ENCODE results near the gene TALDO1. TPM values are rescaled to one million over a fixed set of nuclear protein-coding genes. Genes with fewer than 3 reads are reported as not detected.

The TALDO1 gene
- total RNA-seq, 1 donor from 2014 or later = 224 TPM

- no peak for DNase-seq (ENCODE audit: extremely low read depth, low read depth, low spot score)
Measured at GRCh38 chr11:797296-798092, 50.2 kb downstream of the TALDO1 start.

DNA sequence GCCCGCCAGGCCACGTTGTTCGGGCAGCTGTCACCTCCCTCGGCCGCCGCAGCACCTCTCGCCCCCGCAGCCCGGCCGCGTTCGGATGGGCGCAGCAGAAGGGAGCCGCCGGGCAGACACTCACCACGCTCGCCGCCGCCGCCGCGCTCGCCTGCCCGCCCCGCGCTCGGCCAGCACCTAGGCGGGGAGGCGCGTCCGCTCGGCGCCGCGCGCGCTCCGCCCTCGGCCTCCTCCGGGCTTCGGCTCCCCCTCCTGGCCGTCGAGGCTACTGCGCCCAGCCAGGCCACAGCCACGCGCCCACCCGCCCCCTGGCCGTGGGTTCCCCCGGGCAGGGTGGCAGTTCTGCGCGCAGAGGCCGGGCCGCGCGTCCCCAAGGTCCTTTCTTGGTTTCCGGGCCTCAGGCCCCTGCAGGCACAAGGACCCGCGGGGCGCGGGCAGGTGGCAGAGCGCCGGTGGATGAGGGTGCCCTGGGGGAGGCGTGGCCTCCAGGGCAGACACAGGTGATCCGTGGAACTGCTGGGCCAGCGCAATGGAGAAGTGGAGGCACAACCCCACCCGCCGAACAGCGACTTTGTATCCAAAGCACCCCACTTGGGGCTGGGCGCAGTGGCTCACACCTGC lies 50.9 kb downstream of the TALDO1 start, which contains the start of gene SLC25A22:
TSS of gene SLC25A22 (minus strand) at position 189 of the 621 bp plus-strand sequence. CDS start 3,275 bp downstream, outside the sequence.
- DNase-seq (ENCODE audit: extremely low read depth, low read depth, low spot score) = no peak

DNA sequence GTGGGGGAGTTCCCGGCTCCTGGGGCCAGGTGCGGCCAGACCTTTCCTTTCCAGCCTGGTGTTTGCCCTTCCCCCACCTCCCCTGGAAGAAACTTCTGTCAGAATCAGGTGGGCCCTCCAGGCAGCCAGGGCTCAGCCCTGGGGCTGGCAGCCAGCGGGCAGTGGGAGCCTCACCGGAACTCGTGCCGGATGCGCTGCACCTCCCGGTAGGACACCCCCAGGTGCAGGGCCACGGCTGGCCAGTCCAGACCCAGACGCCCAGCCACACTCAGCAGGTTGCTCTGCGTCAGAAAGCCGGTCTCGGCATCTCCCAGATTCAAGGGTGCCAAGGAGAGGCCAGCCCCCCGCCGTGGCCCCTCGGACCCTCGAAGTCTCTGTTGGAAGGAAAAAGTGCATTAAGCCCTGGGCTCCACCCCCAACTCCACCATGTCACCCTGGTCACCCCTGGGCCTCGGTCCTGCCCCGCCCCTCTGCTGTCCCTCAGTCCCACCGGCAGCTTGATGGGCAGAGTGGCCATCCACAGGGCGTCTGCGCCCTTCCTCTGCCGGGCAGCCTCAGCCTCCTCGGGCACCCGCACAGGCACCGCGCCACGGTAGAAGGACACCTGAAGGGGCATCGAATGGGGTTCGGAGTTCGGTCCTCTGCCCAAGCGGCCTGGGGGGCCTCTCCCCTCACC lies 52.5 kb downstream of the TALDO1 start:
- no peak for DNase-seq (ENCODE audit: extremely low read depth, low read depth, low spot score)

DNA sequence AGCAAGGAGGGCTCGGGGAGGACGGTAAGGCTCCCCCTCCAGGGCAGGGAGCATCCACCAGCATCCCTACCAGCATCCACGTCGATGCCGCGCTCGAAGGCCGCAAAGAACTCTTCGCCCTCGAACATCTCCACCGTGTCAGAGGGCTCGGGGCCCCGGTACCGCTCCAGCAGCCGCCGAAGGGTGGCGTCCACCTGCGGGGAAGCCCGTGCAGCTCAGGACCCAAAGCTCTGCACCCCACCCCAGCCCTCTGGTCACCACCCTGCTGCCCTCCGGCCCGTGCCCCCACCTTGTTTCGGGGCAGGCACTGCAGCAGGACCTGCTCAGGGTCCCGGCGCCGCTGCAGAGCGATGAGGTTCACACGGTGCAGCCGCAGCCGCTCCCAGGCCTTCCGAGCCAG lies 53.2 kb downstream of the TALDO1 start:
- DNase-seq (ENCODE audit: extremely low read depth, low read depth, low spot score) = no peak

GRCh38 chr11:801097-801780 lies 54.0 kb downstream of the TALDO1 start:
- DNase-seq (ENCODE audit: extremely low read depth, low read depth, low spot score) = no peak

DNA sequence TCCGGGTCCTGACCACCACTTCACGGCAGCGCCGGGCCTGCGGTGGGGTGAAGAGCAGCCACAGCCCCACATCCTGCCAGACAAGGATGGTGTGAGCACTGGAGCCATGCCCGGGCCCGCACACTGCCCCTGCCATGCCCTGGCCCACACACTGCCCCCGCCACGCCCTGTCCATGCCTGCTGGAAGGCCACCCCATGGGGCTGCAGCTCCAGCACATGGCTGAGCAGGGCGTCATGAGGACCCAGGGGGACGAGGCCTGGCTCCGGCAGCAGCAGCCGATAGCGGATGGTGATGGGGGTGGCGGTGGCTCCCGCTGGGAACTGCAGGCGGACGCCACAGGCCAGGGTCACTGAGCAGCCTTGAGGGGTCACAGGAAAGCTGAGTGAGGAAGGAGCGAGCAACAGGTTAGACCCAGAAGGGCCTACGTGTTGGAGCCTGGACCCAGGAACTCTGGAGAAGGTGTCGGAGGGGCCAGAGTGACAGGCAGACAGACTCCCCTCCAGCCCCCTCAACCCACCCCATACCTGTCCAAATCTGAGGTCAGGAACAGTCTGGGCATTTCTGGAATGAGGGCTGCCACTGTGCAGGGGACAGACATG lies 54.9 kb downstream of the TALDO1 start:
- no peak for DNase-seq (ENCODE audit: extremely low read depth, low read depth, low spot score)

DNA sequence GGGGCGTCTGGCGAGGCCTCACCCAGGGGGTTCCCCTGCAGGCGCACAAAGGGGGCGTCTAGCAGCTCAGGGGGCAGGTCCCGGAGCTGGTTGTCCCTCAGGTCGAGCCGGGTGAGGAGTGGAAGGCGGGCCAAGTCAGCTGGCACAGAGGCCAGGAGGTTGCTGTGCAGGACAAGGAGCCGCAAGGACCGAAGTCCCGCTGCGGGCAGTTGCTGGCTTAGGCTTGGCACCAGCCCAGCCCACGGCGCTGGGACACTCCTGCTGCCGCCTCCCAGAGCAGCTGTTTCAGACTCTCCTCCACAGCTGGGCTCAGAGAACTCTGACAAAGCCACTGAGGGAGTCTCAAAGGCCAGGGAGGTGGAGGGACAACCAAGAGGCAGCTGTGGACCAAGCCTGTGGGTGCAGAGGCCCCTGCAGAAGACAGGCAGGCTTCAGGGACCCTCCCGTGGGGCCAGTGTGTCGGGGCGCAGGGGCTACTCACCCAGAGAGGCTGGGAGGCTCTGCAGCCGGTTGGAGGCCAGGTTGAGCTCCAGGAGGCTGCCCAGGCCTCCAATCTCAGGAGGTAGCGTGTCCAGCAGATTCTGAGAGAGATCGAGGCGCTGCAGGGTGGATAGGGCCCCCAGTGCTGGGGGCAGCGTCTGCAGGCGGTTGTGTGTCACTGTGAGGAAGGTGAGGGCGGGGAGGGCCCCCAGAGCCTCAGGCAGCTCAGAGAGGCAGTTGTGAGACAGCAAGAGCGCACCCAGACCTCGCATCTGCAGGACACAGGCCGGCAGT lies 55.6 kb downstream of the TALDO1 start:
- DNase-seq (ENCODE audit: extremely low read depth, low read depth, low spot score) = no peak

GRCh38 chr11:803467-803742 lies 56.1 kb downstream of the TALDO1 start:
- no peak for DNase-seq (ENCODE audit: extremely low read depth, low read depth, low spot score)

DNA sequence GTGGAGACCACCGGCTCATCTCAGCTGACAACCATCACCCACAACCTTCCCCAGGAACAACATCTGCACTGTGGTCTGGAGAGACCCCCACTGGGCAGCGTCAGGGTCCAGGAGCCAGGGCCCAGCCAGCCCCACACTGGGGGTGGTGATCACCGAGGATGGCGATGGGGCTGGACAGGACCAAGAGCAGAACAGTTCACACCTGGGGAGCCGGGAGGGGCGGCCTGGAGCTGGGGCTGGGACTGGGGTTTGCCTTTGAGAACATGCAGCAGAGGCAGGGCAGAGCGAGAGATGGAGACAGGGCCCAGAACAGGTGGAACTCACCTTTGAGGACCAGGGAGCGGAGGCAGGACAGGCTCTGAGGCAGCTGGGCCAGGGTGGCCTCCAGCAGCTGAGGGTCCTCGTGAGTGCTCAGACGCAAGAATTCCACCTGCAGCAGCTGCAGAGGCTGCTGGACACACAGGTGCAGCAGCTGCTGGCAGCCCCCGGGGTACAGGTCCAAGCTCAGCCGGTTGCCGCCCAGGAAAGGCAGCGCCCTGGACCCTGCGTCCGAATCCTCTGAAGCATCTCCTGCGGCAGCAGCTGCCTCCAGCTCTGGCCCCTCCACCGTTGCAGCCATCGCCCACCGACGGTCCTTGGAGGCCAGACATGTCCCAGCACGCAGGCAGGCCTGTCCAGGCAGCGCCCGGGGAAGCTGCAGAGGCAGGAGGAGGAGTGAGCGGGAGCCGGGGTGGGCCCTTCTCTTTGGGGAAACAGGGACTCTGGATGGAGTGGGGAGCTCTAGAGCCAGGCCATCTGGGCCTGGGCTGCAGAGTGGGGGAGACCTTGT lies 56.7 kb downstream of the TALDO1 start:
- DNase-seq (ENCODE audit: extremely low read depth, low read depth, low spot score) = no peak

GRCh38 chr11:804599-804964 lies 57.3 kb downstream of the TALDO1 start:
- DNase-seq (ENCODE audit: extremely low read depth, low read depth, low spot score) = no peak

- no peak for DNase-seq (ENCODE audit: extremely low read depth, low read depth, low spot score)
Measured at GRCh38 chr11:808427-809286, 61.4 kb downstream of the TALDO1 start.

DNA sequence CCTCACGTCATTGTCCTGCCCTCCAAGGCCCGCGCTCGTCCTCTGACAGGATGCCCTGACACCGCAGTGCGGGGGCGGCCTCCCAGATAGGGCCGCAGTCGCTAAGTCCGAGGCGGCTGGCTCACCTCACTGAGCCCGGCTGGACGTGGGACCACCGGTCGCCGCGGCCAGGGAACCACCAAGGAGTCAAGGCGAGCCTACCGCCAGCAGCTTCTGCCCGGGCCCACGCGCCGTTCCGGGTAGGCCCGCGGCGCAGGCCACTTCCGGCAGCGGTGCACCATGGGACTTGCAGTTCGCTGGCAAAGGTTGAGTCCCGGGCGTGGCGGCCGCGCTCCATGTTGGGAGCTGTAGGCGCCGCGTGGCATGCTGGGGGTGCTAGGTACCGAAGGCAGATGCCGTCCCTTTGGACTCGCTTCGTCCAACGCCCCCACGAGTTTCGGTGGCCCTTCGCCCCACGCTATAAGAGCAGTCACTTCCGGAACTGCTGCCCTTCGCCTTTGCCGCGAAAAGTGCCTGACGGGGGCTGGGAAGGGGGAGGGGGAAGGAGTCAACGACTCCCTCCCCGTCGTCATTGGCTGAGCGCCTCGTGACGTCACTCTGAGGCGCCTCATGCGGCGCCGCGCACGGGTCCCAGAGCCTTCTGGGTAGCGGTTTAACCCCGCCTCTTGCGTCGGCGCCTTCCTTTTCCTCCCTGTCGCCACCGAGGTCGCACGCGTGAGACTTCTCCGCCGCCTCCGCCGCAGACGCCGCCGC lies 62.2 kb downstream of the TALDO1 start, which contains the start of gene RPLP2:
TSS of gene RPLP2 (plus strand) at position 681 of the 753 bp plus-strand sequence. CDS start 268 bp downstream, outside the sequence.
- no peak for DNase-seq (ENCODE audit: extremely low read depth, low read depth, low spot score)

DNA sequence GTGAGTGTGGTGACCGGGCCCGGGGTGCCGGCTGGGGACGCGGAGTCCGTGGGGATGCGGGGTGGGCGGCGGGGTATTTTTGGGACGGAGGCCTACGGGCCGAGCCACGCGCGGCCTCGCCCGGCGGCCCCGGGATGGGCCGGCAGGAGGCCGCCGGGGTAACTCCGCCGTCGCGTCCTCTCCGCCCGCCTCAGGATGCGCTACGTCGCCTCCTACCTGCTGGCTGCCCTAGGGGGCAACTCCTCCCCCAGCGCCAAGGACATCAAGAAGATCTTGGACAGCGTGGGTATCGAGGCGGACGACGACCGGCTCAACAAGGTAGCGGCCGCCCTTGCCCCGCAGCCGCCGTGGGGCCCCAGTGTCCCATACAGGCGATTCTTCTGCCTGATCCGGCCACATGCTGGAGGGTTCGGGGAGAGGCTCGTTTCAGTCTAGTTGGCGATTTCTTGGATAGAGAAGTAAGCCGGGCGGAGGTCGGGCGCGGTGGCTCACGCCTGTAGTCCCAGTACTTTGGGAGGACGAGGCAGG lies 62.8 kb downstream of the TALDO1 start:
- no peak for DNase-seq (ENCODE audit: extremely low read depth, low read depth, low spot score)

GRCh38 chr11:811446-812245 lies 64.4 kb downstream of the TALDO1 start:
- DNase-seq (ENCODE audit: extremely low read depth, low read depth, low spot score) = no peak

GRCh38 chr11:812390-812789 lies 65.1 kb downstream of the TALDO1 start:
- DNase-seq (ENCODE audit: extremely low read depth, low read depth, low spot score) = no peak

DNA sequence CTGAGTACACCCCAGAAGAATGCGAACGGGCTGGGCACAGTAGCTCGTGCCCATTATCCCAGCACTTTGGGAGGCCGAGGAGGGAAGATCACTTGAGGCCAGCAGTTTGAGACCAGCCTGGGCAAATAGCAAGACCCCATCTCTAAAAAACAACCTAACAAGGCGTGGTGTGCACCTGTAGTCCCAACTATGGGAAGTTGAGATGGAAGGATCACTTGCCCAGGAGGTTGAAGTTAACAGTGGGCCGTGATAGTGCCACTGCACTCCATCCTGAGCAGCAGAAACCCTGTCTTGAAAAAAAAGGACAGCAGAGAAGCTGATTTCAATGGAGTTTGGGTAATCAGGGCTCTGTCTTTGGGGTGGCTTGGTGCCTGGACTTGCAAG lies 65.8 kb downstream of the TALDO1 start:
- no peak for DNase-seq (ENCODE audit: extremely low read depth, low read depth, low spot score)
